Smooth muscle cell (in vitro differentiated cells): ENCODE data around the gene FBXW2. TPM values are rescaled to one million over a fixed set of nuclear protein-coding genes. Genes with fewer than 3 reads are reported as not detected.

ENCODE experiments used
- DNase-seq: peaks from one replicate; lab custom pipeline; 2025; ENCODE audit not compliant: unreplicated experiment; lab: John Stamatoyannopoulos, UW
- H2AFZ ChIP-seq: fragments of 200-600 bp; sonication (generic); 2 replicates; pipeline ENCODE4 v1.6.0; 2016; ENCODE audit warnings: antibody characterized with exemption, low read depth, mild to moderate bottlenecking
- H3F3A ChIP-seq: fragments of 200-600 bp; sonication (generic); 2 replicates; pipeline ENCODE4 v1.6.0; 2017; ENCODE audit warnings: antibody characterized with exemption, low read depth
- H3K27ac ChIP-seq: fragments of 200-600 bp; sonication (generic); 2 replicates; pipeline ENCODE4 v1.5.1; 2016; ENCODE audit warnings: low read depth, mild to moderate bottlenecking
- H3K27me3 ChIP-seq: fragments of 200-600 bp; sonication (generic); 2 replicates; pipeline ENCODE4 v1.6.1; 2016; ENCODE audit warnings: low read depth, mild to moderate bottlenecking
- H3K36me3 ChIP-seq: fragments of 200-600 bp; sonication (generic); 2 replicates; pipeline ENCODE4 v1.5.1; 2016; ENCODE audit warnings: low read depth
- H3K4me1 ChIP-seq: fragments of 200-600 bp; sonication (generic); 2 replicates; pipeline ENCODE4 v1.5.1; 2016; ENCODE audit warnings: low read depth
- H3K4me2 ChIP-seq: fragments of 200-600 bp; sonication (generic); 2 replicates; pipeline ENCODE4 v1.6.0; 2016; ENCODE audit warnings: mild to moderate bottlenecking
- H3K4me3 ChIP-seq: fragments of 200-600 bp; sonication (generic); 2 replicates; pipeline ENCODE4 v1.5.1; 2016; ENCODE audit warnings: mild to moderate bottlenecking
- H3K79me2 ChIP-seq: fragments of 200-600 bp; sonication (generic); 2 replicates; pipeline ENCODE4 v1.6.0; 2016; ENCODE audit warnings: low read depth, mild to moderate bottlenecking
- H3K9ac ChIP-seq: fragments of 200-600 bp; sonication (generic); 2 replicates; pipeline ENCODE4 v1.6.0; 2016; ENCODE audit warnings: low read depth
- H3K9me3 ChIP-seq: fragments of 200-600 bp; sonication (generic); replicated peaks from 2 replicates; pipeline ENCODE4 v1.5.1; 2016; ENCODE audit warnings: low read depth
- H4K20me1 ChIP-seq: fragments of 200-600 bp; sonication (generic); 2 replicates; pipeline ENCODE4 v1.6.0; 2016; ENCODE audit warnings: low read depth
- WGBS: methylation state at CpG from one replicate; pipeline ENCODE4 v1.1.7; 2016; ENCODE audit warnings: low lambda C conversion rate; 5-methylcytosine and 5-hydroxymethylcytosine counted together
- polyA plus RNA-seq: library from polyadenylated mRNA; unstranded; fragments of >200 nt; fragmentation: Nextera tagmentation; extraction: Ambion mirVana; gene quantifications from 2 replicates; pipeline ENCODE4 v1.2.1, GENCODE V29; 2016
- total RNA-seq: library from RNA; depleted of rRNA; stranded (reverse); fragments of >200 nt; gene quantifications from 2 replicates; pipeline ENCODE4 v1.2.3, GENCODE V29; 2014
- TF ChIP-seq, protein P1 (sequence below): fragments of 200-600 bp; sonication (generic); IDR thresholded peaks from 2 replicates; pipeline ENCODE4 v1.5.1; 2017; ENCODE audit warnings: borderline replicate concordance, mild to moderate bottlenecking, antibody characterized with exemption; ENCODE audit not compliant: insufficient read depth, poor library complexity, severe bottlenecking

FBXW2 gene
- total and polyA plus RNA-seq, 2 experiments from 2014 or later: 22.1 to 35.4 TPM

DNA sequence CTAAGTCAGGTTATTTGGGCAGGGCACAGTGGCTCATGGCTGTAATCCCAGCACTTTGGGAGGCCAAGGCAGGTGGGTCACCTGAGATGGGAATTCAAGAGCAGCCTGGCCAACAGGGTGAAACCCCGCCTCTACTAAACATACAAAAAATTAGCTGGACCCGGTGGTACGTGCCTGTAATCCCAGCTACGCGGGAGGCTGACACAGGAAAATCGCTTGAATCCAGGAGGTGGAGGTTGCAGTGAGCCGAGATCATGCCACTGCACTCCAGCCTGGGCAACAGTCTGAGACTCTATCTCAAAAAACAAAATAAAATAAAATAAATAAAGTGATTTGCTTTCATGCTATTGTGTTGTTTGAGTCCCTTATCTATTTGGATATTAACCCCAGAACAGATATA lies 8.2 kb upstream of the FBXW2 start:
- Histone ChIP-seq H3K36me3 (no peaks in the 10 kb centered on the region), H3F3A (no peaks in the 10 kb centered on the region), H3K9me3 (peaks cover 10% of the 10 kb centered on the region), H4K20me1 (no peaks in the 10 kb centered on the region), H3K27ac (no peak overlapping the region), H3K9ac (no peak overlapping the region), H3K4me2 (no peak overlapping the region), H3K4me1 (no peaks in the 10 kb centered on the region), H3K27me3 (no peaks in the 10 kb centered on the region), H3K79me2 (no peaks in the 10 kb centered on the region), H2AFZ (no peak overlapping the region), H3K4me3 (no peak overlapping the region)
- TF ChIP-seq, protein P1, sequence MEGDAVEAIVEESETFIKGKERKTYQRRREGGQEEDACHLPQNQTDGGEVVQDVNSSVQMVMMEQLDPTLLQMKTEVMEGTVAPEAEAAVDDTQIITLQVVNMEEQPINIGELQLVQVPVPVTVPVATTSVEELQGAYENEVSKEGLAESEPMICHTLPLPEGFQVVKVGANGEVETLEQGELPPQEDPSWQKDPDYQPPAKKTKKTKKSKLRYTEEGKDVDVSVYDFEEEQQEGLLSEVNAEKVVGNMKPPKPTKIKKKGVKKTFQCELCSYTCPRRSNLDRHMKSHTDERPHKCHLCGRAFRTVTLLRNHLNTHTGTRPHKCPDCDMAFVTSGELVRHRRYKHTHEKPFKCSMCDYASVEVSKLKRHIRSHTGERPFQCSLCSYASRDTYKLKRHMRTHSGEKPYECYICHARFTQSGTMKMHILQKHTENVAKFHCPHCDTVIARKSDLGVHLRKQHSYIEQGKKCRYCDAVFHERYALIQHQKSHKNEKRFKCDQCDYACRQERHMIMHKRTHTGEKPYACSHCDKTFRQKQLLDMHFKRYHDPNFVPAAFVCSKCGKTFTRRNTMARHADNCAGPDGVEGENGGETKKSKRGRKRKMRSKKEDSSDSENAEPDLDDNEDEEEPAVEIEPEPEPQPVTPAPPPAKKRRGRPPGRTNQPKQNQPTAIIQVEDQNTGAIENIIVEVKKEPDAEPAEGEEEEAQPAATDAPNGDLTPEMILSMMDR: no peak
- DNase-seq: no peak
- 92% methylated on average over 7 of the region's 7 CpGs for WGBS

DNA sequence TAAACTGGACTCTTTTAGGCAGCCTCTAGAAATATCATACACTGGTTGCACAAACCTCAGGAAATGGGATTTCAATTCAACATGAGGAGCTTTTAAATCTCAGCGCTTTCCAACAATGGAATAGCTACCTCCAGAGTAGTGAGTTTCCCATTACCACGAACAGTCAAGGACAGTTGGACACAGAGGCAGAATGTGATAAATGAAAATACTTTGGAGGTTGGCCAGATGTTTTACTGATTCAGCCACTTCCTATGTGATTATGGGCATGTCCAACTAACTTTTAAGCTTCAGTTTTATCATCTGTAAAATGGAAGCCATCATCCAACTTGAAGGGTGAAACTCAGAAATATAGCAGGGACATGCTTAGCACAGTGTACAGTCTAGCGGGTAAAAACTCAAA lies 2.1 kb downstream of the FBXW2 start:
- peaks cover 67% of the 10 kb centered on the region for H3K79me2 ChIP-seq
- H3K4me2 ChIP-seq: no peak overlapping the region
- WGBS: 98% methylated on average over 3 of the region's 3 CpGs

DNA sequence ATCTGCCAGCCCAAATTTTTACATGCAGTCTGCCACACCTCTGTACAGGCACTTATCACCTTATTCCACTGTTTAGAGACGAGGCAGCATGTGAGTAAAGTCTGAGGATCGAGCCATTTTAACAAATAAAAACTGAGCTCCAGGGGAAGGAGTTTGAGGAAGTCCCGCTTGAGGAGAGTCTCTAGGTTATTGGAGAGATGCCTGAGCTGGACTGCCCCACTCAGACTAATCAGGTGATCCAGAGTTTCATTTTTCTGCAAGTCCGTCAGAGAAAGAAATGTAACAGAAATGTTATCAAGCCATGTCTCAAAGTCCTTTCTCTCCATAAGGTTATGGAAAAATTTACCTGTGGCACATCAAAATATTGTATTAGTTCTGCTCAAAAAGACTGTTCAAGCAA lies 5.3 kb downstream of the FBXW2 start:
- no peaks in the 10 kb centered on the region for H3K9me3 ChIP-seq
- peaks cover 8% of the 10 kb centered on the region for H3K4me1 ChIP-seq
- H3K27ac ChIP-seq: no peak overlapping the region
- H3K27me3 ChIP-seq: no peaks in the 10 kb centered on the region
- no peak for DNase-seq
- H3K4me2 ChIP-seq: no peak overlapping the region
- peaks cover 50% of the 10 kb centered on the region for H4K20me1 ChIP-seq
- H3K36me3 ChIP-seq: peaks cover 6% of the 10 kb centered on the region
- H3F3A ChIP-seq: no peaks in the 10 kb centered on the region
- H3K4me3 ChIP-seq: no peak overlapping the region
- no peak overlapping the region for H2AFZ ChIP-seq
- WGBS: 96% methylated on average over 4 of the region's 4 CpGs
- TF ChIP-seq, protein P1: no peak
- peaks cover 94% of the 10 kb centered on the region for H3K79me2 ChIP-seq
- H3K9ac ChIP-seq: no peak overlapping the region

More for the DNA sequence above, 2.1 kb downstream of the FBXW2 start:
- peaks cover 12% of the 10 kb centered on the region for H3K4me1 ChIP-seq
- no peaks in the 10 kb centered on the region for H3F3A ChIP-seq
- peaks cover 6% of the 10 kb centered on the region for H3K36me3 ChIP-seq
- no peaks in the 10 kb centered on the region for H3K27me3 ChIP-seq
- peaks cover 28% of the 10 kb centered on the region for H4K20me1 ChIP-seq
- no peak overlapping the region for H3K9ac ChIP-seq
- H2AFZ ChIP-seq: no peak overlapping the region
- DNase-seq: no peak
- no peaks in the 10 kb centered on the region for H3K9me3 ChIP-seq
- no peak overlapping the region for H3K27ac ChIP-seq
- H3K4me3 ChIP-seq: no peak overlapping the region
- TF ChIP-seq, protein P1: no peak

DNA sequence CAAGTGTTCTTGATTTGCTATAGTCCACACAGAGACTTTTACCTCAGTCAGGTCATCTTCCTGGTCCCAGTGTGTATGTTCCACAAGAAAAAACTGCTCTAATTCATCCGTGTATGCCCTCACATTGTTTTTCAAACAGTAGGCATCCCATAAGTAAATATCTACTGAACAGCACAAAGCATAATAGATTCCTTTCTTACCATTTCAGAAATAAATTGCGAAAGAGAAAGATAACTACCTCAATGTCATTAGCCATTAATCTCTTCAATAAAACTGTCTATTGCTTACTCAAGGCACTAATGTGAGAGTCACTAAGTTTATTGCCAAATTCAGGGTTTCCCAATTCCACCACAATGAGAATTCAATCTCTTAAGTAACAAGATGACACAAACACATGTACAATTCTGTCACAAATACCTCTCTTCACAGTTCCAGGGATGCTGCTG lies 9.6 kb downstream of the FBXW2 start:
- Histone ChIP-seq H3K79me2 (peaks cover 83% of the 10 kb centered on the region), H2AFZ (no peak overlapping the region), H3K27me3 (no peaks in the 10 kb centered on the region), H3F3A (no peaks in the 10 kb centered on the region), H3K9ac (no peak overlapping the region), H3K36me3 (peaks cover 6% of the 10 kb centered on the region), H3K4me2 (no peak overlapping the region), H3K4me3 (no peak overlapping the region), H4K20me1 (peaks cover 71% of the 10 kb centered on the region), H3K27ac (no peak overlapping the region), H3K9me3 (no peaks in the 10 kb centered on the region), H3K4me1 (no peaks in the 10 kb centered on the region)
- TF ChIP-seq, protein P1: no peak
- WGBS: 88% methylated on average over 2 of the region's 2 CpGs
- DNase-seq: no peak
